Measurements from ENCODE around the gene NTRK3.

NTRK3 gene

GRCh38 chr15:87947560-87947959, 309.0 kb downstream of the NTRK3 start:
- TF ChIP-seq POLR2AphosphoS5 (IDR thresholded peaks at IDR 0.05; ENCODE audit: low read depth, low read length) (no peak), FOXP2 (optimal IDR thresholded peaks at IDR 0.05; ENCODE audit: borderline replicate concordance, extremely low read depth, extremely low read length, insufficient read depth) (no peak), SIN3A (IDR thresholded peaks at IDR 0.05; ENCODE audit: borderline replicate concordance, insufficient read depth, low read length) (no peak), TAF1 (IDR thresholded peaks at IDR 0.05; ENCODE audit: borderline replicate concordance, insufficient read depth, low read length) (no peak)
- TF ChIP-seq, protein P1, sequence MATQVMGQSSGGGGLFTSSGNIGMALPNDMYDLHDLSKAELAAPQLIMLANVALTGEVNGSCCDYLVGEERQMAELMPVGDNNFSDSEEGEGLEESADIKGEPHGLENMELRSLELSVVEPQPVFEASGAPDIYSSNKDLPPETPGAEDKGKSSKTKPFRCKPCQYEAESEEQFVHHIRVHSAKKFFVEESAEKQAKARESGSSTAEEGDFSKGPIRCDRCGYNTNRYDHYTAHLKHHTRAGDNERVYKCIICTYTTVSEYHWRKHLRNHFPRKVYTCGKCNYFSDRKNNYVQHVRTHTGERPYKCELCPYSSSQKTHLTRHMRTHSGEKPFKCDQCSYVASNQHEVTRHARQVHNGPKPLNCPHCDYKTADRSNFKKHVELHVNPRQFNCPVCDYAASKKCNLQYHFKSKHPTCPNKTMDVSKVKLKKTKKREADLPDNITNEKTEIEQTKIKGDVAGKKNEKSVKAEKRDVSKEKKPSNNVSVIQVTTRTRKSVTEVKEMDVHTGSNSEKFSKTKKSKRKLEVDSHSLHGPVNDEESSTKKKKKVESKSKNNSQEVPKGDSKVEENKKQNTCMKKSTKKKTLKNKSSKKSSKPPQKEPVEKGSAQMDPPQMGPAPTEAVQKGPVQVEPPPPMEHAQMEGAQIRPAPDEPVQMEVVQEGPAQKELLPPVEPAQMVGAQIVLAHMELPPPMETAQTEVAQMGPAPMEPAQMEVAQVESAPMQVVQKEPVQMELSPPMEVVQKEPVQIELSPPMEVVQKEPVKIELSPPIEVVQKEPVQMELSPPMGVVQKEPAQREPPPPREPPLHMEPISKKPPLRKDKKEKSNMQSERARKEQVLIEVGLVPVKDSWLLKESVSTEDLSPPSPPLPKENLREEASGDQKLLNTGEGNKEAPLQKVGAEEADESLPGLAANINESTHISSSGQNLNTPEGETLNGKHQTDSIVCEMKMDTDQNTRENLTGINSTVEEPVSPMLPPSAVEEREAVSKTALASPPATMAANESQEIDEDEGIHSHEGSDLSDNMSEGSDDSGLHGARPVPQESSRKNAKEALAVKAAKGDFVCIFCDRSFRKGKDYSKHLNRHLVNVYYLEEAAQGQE (IDR thresholded peaks at IDR 0.05; ENCODE audit: insufficient read depth in 1 of 2, low read depth in 2 of 2, low read length in 2 of 2), result no peak

DNA sequence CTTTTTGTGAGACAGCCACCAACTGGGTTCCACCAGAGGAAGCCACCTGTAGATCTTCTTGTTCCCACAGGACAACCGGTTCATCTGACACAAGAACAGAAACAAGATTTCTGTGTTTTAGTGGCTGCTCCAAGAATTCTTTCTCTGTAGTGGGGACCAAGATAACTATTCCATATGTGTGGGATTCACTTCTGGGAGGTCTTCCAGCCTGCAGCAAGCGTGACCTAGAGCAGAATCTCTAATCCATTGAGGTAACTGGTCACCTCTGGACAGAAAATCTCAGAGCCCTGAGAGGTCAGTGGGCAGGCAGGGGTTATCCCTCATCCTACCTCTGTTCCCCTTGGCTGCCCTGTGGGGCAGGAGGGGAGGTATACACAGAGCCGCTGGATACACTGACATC, 311.3 kb downstream of the NTRK3 start:
- TF ChIP-seq FOXP2 (optimal IDR thresholded peaks at IDR 0.05; ENCODE audit: borderline replicate concordance, extremely low read depth, extremely low read length, insufficient read depth) (no peak), TAF1 (IDR thresholded peaks at IDR 0.05; ENCODE audit: borderline replicate concordance, insufficient read depth, low read length) (no peak), POLR2AphosphoS5 (IDR thresholded peaks at IDR 0.05; ENCODE audit: low read depth, low read length) (no peak), SIN3A (IDR thresholded peaks at IDR 0.05; ENCODE audit: borderline replicate concordance, insufficient read depth, low read length) (no peak)
- TF ChIP-seq, protein P1 (IDR thresholded peaks at IDR 0.05; ENCODE audit: insufficient read depth in 1 of 2, low read depth in 2 of 2, low read length in 2 of 2), result no peak

GRCh38 chr15:87944691-87945090, 311.8 kb downstream of the NTRK3 start:
- TF ChIP-seq POLR2AphosphoS5 (IDR thresholded peaks at IDR 0.05; ENCODE audit: low read depth, low read length) (no peak), FOXP2 (optimal IDR thresholded peaks at IDR 0.05; ENCODE audit: borderline replicate concordance, extremely low read depth, extremely low read length, insufficient read depth) (no peak), TAF1 (IDR thresholded peaks at IDR 0.05; ENCODE audit: borderline replicate concordance, insufficient read depth, low read length) (no peak), SIN3A (IDR thresholded peaks at IDR 0.05; ENCODE audit: borderline replicate concordance, insufficient read depth, low read length) (no peak)
- TF ChIP-seq, protein P1 (IDR thresholded peaks at IDR 0.05; ENCODE audit: insufficient read depth in 1 of 2, low read depth in 2 of 2, low read length in 2 of 2), result no peak

DNA sequence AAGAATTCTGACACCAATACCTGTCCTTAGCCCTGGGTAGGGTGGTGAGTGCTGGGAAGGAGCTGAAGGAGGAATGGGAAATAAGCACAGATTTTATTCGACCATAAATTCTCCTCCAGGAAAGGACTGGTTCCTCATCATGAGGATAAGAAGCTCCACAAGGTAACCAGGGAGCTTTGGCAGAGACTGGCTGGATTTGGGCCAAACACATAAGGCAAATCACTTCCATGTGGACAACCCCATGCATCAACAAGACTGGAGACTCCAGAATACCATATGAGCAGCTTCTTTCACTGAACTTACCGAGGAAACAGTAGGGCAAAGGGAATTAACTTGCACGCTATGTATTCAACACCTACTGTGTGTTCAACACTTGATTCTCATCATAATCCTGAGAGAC, 312.5 kb downstream of the NTRK3 start:
- TF ChIP-seq, protein P1 (IDR thresholded peaks at IDR 0.05; ENCODE audit: insufficient read depth in 1 of 2, low read depth in 2 of 2, low read length in 2 of 2), result no peak
- TF ChIP-seq FOXP2 (optimal IDR thresholded peaks at IDR 0.05; ENCODE audit: borderline replicate concordance, extremely low read depth, extremely low read length, insufficient read depth), result no peak
- no peak for TF ChIP-seq POLR2AphosphoS5 (IDR thresholded peaks at IDR 0.05; ENCODE audit: low read depth, low read length)
- no peak for TF ChIP-seq TAF1 (IDR thresholded peaks at IDR 0.05; ENCODE audit: borderline replicate concordance, insufficient read depth, low read length)
- no peak for TF ChIP-seq SIN3A (IDR thresholded peaks at IDR 0.05; ENCODE audit: borderline replicate concordance, insufficient read depth, low read length)

- no peak for TF ChIP-seq SIN3A (IDR thresholded peaks at IDR 0.05; ENCODE audit: borderline replicate concordance, insufficient read depth, low read length)
- TF ChIP-seq FOXP2 (optimal IDR thresholded peaks at IDR 0.05; ENCODE audit: borderline replicate concordance, extremely low read depth, extremely low read length, insufficient read depth), result no peak
- TF ChIP-seq POLR2AphosphoS5 (IDR thresholded peaks at IDR 0.05; ENCODE audit: low read depth, low read length), result no peak
- TF ChIP-seq, protein P1 (IDR thresholded peaks at IDR 0.05; ENCODE audit: insufficient read depth in 1 of 2, low read depth in 2 of 2, low read length in 2 of 2), result no peak
- no peak for TF ChIP-seq TAF1 (IDR thresholded peaks at IDR 0.05; ENCODE audit: borderline replicate concordance, insufficient read depth, low read length)
Measured at GRCh38 chr15:87943626-87944025, 312.9 kb downstream of the NTRK3 start.

Data from PFSK-1 (cell line).